HG02623 (cell line): ENCODE results near the gene PRX.
A peak's percentile ranks its signal among the peaks of the same experiment; 100 is the strongest.
"Not testable (repeated sequence)": the region's sequence is repeated elsewhere in the genome, so short reads cannot be mapped to it uniquely, and the experiment has no call there.

Experiments used
- ATAC-seq: cut with Tn5 transposase; IDR thresholded peaks from one replicate; pipeline ENCODE4 v1.9.1; 2021; ENCODE audit warnings: moderate library complexity; ENCODE audit not compliant: unreplicated experiment

Gene PRX

GRCh38 chr19:40414542-40415535 lies 1.7 kb upstream of the PRX start:
- ATAC-seq: no peak

DNA sequence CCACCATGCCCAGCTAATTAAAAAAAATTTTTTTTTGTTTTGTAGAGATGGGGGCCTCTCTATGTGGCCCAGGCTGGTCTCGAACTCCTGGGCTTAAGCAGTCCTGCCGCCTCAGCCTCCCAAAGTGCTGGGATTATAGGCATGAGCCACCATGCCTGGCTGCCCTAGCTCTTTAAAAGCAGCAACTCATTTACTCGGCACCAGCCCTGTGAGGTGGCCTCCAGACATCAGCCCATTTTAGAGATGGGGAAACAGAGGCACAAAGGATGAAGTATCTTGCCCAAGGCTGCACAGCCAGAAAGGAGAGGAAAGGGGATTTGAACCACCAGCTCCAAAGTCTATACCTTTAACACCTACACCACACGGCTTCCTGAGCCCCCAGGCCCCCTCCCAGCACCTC lies 312 bp downstream of the PRX start:
- no peak for ATAC-seq

DNA sequence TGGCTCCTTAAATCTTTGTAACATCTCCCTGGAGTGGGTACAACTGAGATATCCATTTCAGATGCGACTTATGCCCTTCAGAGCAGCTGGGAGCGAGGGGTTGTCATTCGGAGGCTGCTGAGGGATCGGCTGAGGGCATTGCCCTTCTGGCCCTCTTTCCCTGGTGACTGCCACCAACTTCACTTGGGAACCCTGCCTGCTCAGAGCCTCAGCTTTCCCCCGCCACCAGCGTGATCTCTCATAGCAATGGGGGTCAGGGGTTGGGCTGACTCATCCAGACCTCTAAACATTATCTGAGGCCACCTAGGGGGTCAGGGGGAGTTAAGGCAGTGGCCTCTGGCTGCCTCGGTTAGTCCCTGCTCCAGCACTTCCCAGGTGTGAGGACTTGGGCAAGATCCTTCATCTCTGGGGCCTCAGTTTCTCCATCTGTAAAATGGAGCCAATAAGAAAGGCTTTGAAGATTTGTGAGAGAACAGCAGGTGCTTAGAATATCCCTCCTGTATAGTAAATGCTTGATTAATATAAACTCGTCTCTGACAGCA lies 1.1 kb downstream of the PRX start:
- no peak for ATAC-seq

- ATAC-seq: no peak
These were observed 1.9 kb downstream of the PRX start for GRCh38 chr19:40411125-40411842.

DNA sequence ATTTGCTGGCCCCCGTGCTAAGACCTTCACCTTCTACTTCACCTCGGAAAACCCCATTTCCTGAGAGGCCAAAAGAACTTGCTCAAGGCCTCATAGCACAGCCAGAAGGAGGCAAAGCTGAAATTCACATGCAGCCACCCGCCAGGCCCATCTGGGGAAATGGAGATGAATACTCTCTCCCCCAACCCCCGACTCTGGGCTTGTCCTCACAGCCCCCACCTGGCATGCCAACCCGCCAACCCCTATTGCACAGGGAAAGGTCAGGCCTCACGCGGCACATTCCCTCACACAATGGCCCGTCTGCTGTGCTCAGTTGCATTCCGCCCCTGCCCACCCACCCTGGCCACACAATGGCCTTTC lies 3.2 kb downstream of the PRX start:
- ATAC-seq: no peak

GRCh38 chr19:40408598-40408925 lies 4.6 kb downstream of the PRX start:
- ATAC-seq: not testable (repeated sequence)

DNA sequence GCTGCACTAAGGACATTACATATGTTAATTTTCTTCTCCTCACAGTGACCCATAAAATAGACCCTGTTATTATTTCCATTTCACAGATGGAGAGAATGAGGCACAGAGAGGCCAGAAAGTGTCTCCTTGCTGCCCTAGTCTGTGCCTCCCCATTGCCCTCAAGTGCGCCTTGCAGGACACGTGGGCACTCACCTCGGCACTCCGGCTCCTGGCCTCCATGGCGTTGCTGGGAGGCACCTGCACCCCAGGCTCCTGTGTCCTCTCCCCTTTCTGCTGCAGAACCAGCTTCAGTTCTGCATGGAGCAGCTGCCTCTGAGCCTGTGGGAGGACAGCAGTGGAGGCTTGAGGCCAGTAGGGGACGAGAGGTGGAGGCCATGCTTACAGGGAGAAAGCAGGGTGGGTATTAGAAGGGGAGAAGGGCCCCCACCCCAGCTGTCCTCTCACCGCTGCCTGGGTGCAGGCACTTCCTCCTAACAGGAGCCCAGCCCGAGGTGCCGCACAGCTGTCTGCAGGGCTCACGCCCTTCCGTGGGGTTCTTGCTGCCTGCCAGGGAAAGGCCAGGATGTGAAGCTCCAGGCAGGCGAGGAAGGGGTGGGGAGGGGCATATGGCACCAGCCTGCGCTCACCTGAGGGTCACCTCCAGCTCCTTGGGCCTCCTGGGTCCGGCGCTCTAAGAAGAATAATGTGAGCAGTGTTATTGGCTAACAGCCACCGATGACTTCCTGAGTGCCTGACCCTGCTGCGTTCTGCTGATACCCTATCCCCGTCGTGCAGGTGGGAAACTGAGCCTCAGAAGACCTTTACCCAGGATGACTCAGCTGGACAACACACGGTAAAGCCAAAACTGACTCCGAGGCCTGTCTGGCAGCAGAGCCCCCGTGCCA lies 5.2 kb downstream of the PRX start:
- no peak for ATAC-seq

- peak; percentile 52 for ATAC-seq
These were observed 9.8 kb downstream of the PRX start for GRCh38 chr19:40403262-40403984.

- ATAC-seq: no peak
These were observed 12.6 kb downstream of the PRX start for GRCh38 chr19:40400559-40400958.

- no peak for ATAC-seq
These were observed 14.6 kb downstream of the PRX start for GRCh38 chr19:40398417-40399131.

DNA sequence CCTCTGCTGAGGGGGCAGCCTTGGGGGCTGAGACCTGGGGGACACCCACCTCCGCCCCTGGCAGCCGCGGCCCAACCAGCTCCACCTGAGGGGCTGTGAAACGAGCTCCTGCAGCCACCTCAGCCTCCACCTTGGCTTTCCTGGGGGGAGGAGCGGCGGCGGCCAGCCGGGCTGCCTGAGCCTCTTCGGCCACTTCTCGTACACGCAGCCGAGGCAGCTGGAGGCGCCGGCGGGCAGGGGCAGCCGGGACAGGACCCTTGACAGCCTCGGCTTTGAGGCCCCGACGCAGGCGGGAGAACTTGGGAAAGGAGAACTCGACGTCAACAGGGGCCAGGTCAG lies 15.6 kb downstream of the PRX start:
- no peak for ATAC-seq

DNA sequence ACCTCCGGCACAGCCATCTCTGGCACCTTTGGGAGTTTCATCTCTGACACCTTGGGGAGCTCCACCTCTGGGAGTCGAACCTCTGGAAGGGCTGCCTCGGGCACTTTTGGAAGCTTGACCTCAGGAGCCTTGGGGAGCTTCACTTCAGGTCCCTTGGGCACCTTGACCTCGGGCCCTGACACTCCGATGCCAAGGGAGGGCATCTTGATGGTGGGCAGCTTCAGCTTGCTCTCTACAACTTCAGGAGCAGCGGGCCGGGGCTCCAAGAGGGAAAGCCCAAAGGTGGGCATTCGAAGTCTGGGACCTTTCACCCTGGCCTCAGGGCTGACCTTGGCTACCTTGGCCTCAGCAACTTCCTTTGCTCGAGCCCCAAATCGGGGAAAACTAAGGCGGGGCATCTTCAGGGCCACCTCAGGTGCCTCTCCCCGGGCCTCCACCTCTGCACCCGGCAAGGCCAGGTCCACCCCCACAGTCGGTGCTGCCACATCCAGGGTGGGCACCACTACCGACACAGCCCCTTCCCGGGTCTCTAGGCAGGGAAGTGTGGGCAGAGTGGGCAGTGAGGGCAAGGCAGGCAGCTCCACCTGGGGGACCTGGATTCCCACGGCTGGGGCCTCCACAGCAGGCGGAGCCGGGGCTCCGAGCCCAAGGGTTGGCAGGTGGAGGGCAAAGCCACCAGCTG lies 16.2 kb downstream of the PRX start:
- no peak for ATAC-seq

DNA sequence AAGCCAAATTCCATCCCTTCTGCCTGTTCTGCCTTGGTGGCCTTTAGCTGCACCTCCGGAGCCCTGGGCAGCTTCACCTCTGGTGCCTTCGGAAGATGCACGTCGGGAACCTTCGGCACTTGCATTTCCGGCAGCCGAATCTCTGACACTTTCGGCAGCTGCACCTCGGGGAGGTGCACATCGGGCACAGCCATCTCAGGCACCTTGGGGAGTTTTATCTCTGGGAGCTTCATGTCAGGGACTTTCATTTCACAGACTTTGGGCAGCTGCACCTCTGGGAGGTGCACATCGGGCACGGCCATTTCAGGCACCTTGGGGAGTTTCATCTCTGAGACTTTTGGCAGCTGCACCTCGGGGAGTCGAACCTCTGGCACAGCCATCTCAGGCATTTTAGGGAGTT lies 17.2 kb downstream of the PRX start:
- ATAC-seq: no peak

- ATAC-seq: no peak
These were observed 18.4 kb downstream of the PRX start for GRCh38 chr19:40394816-40395210.

DNA sequence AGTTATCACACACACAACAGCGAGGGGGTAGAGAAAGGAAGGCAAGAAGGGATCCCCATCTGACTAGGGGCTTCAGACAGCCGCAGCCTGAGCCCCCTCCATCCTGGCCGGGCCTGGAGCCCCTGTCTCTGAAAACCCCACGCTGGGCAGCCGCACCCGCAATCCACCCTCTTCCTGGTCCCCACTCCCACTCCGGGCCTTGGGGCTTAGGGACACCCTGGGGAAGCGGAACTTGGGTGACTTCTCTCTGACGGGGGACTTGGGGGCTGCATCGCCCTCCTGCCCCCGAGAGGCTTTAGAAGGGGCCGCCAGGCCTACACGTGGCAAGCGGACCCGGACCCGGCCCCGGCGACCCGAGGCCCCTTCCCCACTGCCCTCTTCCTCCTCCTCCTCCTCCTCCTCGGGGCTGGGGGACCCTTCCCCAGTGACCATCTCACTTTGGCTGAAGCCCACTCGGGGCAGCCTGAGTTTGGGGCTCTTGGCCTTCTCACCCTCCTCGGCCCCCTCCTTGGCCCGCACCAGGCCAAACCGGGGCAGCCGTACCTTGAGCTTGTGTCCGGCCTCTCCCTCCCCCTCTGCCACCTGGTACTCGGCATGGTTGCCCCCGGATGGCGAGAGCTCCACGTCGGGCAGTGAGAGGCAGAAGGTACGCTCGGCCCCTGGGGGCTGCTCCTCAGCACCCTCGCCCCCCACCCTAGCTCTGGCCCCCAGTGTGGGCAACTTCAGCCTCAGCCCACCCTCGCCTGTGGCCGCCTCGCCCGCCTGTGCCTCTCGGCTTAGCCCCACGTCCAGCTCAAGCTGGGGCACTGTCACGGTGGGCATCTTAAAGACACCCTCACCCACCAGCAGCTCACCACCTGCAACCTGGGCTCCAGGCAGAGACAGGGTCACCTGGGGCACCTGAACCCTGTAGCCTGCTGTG lies 19.0 kb downstream of the PRX start:
- ATAC-seq: no peak

DNA sequence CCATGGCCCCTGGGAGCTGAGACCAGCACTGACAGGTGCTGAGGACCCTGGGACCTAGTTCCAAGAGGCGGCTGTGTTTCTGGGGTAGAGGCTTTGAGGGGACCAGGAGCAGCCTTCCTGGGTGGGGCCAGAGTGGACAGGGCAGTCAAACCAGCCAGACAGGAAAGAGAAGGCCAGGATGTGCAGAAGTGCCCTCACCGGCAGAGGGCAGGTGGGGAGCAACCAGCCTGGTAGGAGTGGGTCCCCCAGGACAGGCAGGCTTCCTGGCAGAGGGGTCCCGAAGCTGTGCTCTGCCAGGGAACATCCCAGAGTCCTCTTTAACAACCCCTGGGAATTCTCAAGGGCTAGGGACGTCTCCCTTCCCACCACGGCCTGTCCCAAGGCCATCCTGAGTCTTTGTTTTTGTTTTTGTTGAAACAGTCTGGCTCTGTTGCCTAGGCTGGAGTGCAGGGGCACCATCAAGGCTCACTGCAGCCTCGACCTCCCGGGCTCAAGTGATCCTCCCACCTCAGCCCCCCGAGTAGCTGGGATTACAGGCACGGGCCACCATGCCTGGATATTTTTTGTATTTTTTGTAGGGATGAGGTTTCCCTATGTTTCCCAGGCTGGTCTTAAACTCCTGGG lies 20.2 kb downstream of the PRX start:
- no peak for ATAC-seq

DNA sequence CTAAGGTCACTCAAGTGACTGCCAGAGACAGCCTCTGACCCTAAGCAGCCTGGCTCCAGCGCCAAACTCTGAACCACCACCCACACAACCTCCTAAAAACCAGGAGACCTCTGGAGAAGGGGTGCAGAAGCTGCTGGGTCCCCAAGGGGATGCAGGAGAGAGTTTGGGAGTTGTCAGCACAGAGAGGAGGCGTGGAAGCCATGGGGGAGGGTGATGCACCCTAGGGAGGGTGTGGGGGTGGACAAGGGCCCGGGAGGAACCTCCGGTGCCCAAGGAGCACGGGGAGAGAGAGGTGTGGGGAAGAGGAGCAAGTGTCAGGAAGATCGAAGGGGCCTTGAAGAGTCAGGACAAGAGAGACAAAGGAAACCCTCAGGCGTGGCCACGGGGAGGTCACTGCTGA lies 21.1 kb downstream of the PRX start:
- ATAC-seq: no peak
